ENCODE data around the gene TNFAIP3.

TNFAIP3 gene

GRCh38 chr6:137903933-137904821, 37.1 kb downstream of the TNFAIP3 start:
- DNase-seq: no peak

- peak; percentile 34 for DNase-seq
These were observed 38.0 kb downstream of the TNFAIP3 start for GRCh38 chr6:137904822-137905617.

- no peak for DNase-seq
These were observed 39.0 kb downstream of the TNFAIP3 start for GRCh38 chr6:137906020-137906472.

GRCh38 chr6:137907170-137907569, 40.1 kb downstream of the TNFAIP3 start:
- no peak for DNase-seq

- no peak for DNase-seq
These were observed 42.5 kb downstream of the TNFAIP3 start for GRCh38 chr6:137909533-137909932.

- no peak for DNase-seq
These were observed 43.4 kb downstream of the TNFAIP3 start for GRCh38 chr6:137910424-137910834.

GRCh38 chr6:137910843-137911456, 43.9 kb downstream of the TNFAIP3 start:
- no peak for DNase-seq

GRCh38 chr6:137911675-137912191, 44.7 kb downstream of the TNFAIP3 start:
- no peak for DNase-seq

GRCh38 chr6:137912813-137913212, 45.8 kb downstream of the TNFAIP3 start:
- DNase-seq: no peak

- no peak for DNase-seq
These were observed 46.4 kb downstream of the TNFAIP3 start for GRCh38 chr6:137913434-137913833.

GRCh38 chr6:137913996-137914529, 47.0 kb downstream of the TNFAIP3 start:
- no peak for DNase-seq

- no peak for DNase-seq
These were observed 47.6 kb downstream of the TNFAIP3 start for GRCh38 chr6:137914530-137915193.

- no peak for DNase-seq
These were observed 48.7 kb downstream of the TNFAIP3 start for GRCh38 chr6:137915790-137916189.

GRCh38 chr6:137917551-137918325, 50.7 kb downstream of the TNFAIP3 start:
- no peak for DNase-seq

GRCh38 chr6:137919502-137919823, 52.4 kb downstream of the TNFAIP3 start:
- no peak for DNase-seq

GRCh38 chr6:137919837-137920730, 53.0 kb downstream of the TNFAIP3 start:
- no peak for DNase-seq

GRCh38 chr6:137921823-137922222, 54.8 kb downstream of the TNFAIP3 start:
- DNase-seq: no peak

- no peak for DNase-seq
These were observed 57.0 kb downstream of the TNFAIP3 start for GRCh38 chr6:137923866-137924653.

- no peak for DNase-seq
These were observed 58.2 kb downstream of the TNFAIP3 start for GRCh38 chr6:137925141-137925698.
